ENCODE measurements around the gene TENT4A. TPM values are rescaled to one million over a fixed set of nuclear protein-coding genes. Genes with fewer than 3 reads are reported as not detected.

Gene TENT4A
- total and polyA plus RNA-seq, 8 donors: 3.5 to 37.4 (median 15.8) TPM

DNA sequence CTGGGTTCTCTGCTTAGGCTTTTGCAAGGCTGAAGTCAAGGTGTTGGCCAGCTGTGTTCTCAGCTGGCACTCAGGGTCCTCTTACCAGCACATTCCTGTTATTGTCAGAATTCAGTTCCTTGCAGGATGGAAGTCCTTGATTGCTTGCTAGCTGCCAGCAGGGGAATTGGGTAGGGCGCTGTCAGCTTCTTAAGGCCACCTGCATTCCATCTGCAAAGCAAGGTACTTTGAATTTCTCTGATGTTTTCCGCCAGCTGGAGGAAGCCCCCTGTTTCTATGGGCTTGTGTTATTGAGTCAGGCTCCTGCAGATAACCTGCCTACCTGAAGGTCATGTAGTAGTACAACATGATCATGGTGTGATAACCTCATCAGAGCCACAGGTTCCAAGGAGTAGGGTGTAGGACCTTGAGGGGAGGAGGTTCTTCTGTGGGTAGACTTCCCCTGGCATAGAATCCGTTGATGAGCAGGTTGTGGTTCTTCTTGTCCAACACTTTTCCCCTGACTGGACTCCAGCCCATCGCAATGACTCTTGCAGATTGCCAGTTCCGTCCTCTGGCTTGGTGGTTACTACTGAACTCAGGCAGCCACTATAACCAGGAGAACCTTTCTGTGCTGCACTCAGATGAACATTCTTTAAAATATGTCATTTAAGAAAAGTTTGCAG, 6.8 kb downstream of the TENT4A start:
- 67 to 84% (median 73%) methylated on average over 4 to 5 of the region's 5 CpGs for WGBS, 5 donors

DNA sequence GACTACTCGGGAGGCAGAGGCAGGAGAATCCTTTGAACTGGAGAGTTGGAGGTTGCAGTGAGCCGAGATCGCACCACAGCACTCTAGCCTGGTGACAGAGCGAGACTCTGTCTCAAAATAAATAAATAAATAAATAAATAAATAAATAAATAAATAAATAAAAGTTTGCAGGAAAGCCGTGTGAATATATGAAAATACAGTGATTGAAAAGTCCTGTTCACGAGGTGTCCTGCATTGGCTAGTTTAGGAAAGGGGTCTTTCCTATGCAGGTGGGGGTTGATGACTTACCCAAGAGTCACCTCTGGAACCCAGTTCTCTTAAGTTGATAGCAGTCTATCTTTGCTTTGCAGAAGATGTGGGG, 7.3 kb downstream of the TENT4A start:
- Histone ChIP-seq H3K4me1 (peaks cover 65 to 99% (median 84%) of the 10 kb centered on the region in 4 donors), H3K4me3 (no peak overlapping the region), H3K27ac (no peak overlapping the region), H3K36me3 (peaks cover 0 to 20% (median 0%) of the 10 kb centered on the region in 4 donors), H3K27me3 (no peaks in the 10 kb centered on the region), H3K9me3 (no peaks in the 10 kb centered on the region)
- DNase-seq: no peak
- 85 to 90% (median 86%) methylated on average over 6 of the region's 6 CpGs for WGBS, 5 donors
- intact Hi-C loops (cut with DNase I; ENCODE audit: low total_unique reads): no loop called here
- no peak for TF ChIP-seq POLR2A (IDR thresholded peaks at IDR 0.05)
- no peak for TF ChIP-seq EP300 (IDR thresholded peaks at IDR 0.05)
- TF ChIP-seq, protein P1, sequence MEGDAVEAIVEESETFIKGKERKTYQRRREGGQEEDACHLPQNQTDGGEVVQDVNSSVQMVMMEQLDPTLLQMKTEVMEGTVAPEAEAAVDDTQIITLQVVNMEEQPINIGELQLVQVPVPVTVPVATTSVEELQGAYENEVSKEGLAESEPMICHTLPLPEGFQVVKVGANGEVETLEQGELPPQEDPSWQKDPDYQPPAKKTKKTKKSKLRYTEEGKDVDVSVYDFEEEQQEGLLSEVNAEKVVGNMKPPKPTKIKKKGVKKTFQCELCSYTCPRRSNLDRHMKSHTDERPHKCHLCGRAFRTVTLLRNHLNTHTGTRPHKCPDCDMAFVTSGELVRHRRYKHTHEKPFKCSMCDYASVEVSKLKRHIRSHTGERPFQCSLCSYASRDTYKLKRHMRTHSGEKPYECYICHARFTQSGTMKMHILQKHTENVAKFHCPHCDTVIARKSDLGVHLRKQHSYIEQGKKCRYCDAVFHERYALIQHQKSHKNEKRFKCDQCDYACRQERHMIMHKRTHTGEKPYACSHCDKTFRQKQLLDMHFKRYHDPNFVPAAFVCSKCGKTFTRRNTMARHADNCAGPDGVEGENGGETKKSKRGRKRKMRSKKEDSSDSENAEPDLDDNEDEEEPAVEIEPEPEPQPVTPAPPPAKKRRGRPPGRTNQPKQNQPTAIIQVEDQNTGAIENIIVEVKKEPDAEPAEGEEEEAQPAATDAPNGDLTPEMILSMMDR (IDR thresholded peaks at IDR 0.05): no peak
- no peak for TF ChIP-seq POLR2AphosphoS5 (IDR thresholded peaks at IDR 0.05)

More for the DNA sequence above, 6.8 kb downstream of the TENT4A start:
- no peak overlapping the region for H3K27ac ChIP-seq
- DNase-seq: no peak
- peaks cover 70 to 99% (median 87%) of the 10 kb centered on the region in 4 donors for H3K4me1 ChIP-seq
- intact Hi-C loops (cut with DNase I; ENCODE audit: low total_unique reads): loop anchor here (5.0 kb wide), 1 partner anchor 88 kb away; the partner anchor contains the start of genes NSUN2 and SRD5A1
- no peaks in the 10 kb centered on the region for H3K9me3 ChIP-seq
- peaks cover 0 to 20% (median 0%) of the 10 kb centered on the region in 4 donors for H3K36me3 ChIP-seq
- no peak for TF ChIP-seq POLR2A (IDR thresholded peaks at IDR 0.05)
- TF ChIP-seq, protein P1 (IDR thresholded peaks at IDR 0.05): no peak
- no peak for TF ChIP-seq POLR2AphosphoS5 (IDR thresholded peaks at IDR 0.05)
- TF ChIP-seq EP300 (IDR thresholded peaks at IDR 0.05): no peak
- no peak overlapping the region for H3K4me3 ChIP-seq
- no peaks in the 10 kb centered on the region for H3K27me3 ChIP-seq

DNA sequence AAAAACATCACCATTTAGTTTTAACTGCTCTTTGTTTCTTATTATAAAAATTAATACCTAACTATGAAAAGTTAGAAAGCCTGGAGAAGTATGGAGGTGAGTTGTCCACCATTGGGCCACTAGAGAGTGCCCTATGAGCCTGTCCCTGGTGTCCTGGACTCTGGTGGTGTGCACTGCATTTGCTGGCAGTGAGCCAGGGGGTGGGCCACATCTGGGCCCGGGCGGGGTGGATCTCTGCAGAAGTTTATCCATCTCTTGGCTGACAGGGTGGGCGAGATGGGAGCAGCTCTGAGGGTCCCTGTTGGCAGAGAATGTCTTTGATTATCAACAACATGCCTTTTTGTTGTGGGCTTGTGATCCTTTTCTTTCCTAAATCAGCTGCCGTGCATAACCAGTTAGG, 8.2 kb downstream of the TENT4A start:
- peaks cover 4 to 24% (median 6%) of the 10 kb centered on the region in 4 donors for H3K36me3 ChIP-seq
- H3K4me3 ChIP-seq: peak overlapping the region in 3 of 4 donors; percentile 19 to 35 (median 22)
- DNase-seq: no peak
- H3K4me1 ChIP-seq: peaks cover 56 to 99% (median 82%) of the 10 kb centered on the region in 4 donors
- TF ChIP-seq, protein P1 (IDR thresholded peaks at IDR 0.05): no peak
- no peak for TF ChIP-seq EP300 (IDR thresholded peaks at IDR 0.05)
- no peak for TF ChIP-seq POLR2A (IDR thresholded peaks at IDR 0.05)
- no peak for TF ChIP-seq POLR2AphosphoS5 (IDR thresholded peaks at IDR 0.05)
- WGBS, 5 donors: 41 to 64% (median 46%) methylated on average over 4 of the region's 4 CpGs
- H3K27ac ChIP-seq: peak overlapping the region in 4 of 5 donors; percentile 46 to 74 (median 68)
- H3K9me3 ChIP-seq: no peaks in the 10 kb centered on the region
- intact Hi-C loops (cut with DNase I; ENCODE audit: low total_unique reads): no loop called here
- no peaks in the 10 kb centered on the region for H3K27me3 ChIP-seq

DNA sequence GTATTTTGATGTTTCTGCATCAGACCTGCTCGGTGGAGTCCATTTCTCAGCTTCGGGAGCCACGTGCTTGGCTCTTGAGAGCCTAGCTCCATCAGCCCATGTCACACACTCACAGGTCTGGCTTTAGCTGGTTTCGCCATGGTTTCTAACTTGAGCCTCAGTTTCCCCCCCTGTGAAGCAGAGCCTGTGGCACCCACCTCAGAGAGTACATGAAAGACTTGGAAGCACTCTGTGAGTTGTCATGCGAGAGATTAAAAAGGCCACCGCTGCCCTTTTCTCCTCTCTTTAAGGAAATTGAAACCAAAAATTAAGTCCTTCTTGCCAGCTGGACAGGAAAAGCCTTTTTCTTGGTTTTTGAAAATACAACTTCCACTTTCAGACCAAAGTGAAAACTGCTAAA, 8.8 kb downstream of the TENT4A start:
- intact Hi-C loops (cut with DNase I; ENCODE audit: low total_unique reads): no loop called here
- Histone ChIP-seq H3K4me1 (peaks cover 55 to 99% (median 79%) of the 10 kb centered on the region in 4 donors), H3K27ac (peak overlapping the region in 4 of 5 donors; percentile 46 to 74 (median 68)), H3K27me3 (no peaks in the 10 kb centered on the region), H3K9me3 (no peaks in the 10 kb centered on the region), H3K36me3 (peaks cover 4 to 26% (median 6%) of the 10 kb centered on the region in 4 donors), H3K4me3 (peak overlapping the region; percentile 19 to 35 (median 25))
- WGBS, 5 donors: 27 to 55% (median 46%) methylated on average over 6 of the region's 6 CpGs
- DNase-seq: no peak
- TF ChIP-seq, protein P1 (IDR thresholded peaks at IDR 0.05): no peak
- TF ChIP-seq POLR2AphosphoS5 (IDR thresholded peaks at IDR 0.05): no peak
- no peak for TF ChIP-seq EP300 (IDR thresholded peaks at IDR 0.05)
- no peak for TF ChIP-seq POLR2A (IDR thresholded peaks at IDR 0.05)

Measured in stomach (tissue), 9 donors.